D721Med (cell line): Measurements from ENCODE around the gene IP6K3.

ENCODE experiments used
- DNase-seq: peaks from one replicate; pipeline ENCODE4 v3.0.0; 2011; ENCODE audit warnings: low spot score; ENCODE audit not compliant: insufficient read length
- FAIRE-seq: peaks from 2 replicates; lab custom pipeline; 2011; peaks lifted over from hg19 to GRCh38; lab: Jason Lieb, UNC
- TF ChIP-seq, protein P1 (sequence below): IDR thresholded peaks from 2 replicates; pipeline ENCODE4 v1.5.1; 2012; ENCODE audit warnings: mild to moderate bottlenecking, control low read depth; ENCODE audit not compliant: insufficient read depth; ENCODE audit errors: missing control alignments

Gene IP6K3

DNA sequence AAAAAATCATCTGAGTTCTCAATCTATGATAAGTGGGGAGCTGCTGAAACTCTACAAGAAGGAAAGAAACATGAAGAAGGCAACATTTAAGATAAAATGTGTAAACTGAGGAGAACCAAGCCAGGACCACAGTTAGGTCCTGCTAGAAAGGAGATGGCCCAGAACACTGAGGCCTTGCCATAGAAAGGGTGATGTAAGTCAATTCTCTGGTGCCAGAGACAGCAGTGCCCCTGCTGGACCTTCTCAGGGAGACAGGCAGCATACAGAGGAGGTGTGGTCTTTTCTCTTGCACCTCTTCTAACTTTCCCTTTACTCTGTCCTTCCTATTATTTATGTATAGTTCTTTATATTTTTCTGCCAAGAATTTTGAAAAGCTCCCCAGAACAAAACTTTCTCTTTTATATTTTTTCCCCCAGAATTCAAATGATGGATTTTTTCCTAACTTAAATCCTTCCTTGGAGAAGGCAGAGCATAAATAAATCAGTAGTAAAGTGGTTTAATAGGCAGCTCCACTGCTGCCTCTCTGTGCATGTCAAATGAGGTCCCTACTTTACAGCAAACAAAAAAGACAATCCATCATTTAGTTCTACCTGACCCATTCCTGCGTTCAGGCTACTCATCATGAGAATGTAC is 44.2 kb downstream of the IP6K3 start:
- DNase-seq (no peak), FAIRE-seq (no peak)
- TF ChIP-seq, protein P1, sequence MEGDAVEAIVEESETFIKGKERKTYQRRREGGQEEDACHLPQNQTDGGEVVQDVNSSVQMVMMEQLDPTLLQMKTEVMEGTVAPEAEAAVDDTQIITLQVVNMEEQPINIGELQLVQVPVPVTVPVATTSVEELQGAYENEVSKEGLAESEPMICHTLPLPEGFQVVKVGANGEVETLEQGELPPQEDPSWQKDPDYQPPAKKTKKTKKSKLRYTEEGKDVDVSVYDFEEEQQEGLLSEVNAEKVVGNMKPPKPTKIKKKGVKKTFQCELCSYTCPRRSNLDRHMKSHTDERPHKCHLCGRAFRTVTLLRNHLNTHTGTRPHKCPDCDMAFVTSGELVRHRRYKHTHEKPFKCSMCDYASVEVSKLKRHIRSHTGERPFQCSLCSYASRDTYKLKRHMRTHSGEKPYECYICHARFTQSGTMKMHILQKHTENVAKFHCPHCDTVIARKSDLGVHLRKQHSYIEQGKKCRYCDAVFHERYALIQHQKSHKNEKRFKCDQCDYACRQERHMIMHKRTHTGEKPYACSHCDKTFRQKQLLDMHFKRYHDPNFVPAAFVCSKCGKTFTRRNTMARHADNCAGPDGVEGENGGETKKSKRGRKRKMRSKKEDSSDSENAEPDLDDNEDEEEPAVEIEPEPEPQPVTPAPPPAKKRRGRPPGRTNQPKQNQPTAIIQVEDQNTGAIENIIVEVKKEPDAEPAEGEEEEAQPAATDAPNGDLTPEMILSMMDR, result no peak

DNA sequence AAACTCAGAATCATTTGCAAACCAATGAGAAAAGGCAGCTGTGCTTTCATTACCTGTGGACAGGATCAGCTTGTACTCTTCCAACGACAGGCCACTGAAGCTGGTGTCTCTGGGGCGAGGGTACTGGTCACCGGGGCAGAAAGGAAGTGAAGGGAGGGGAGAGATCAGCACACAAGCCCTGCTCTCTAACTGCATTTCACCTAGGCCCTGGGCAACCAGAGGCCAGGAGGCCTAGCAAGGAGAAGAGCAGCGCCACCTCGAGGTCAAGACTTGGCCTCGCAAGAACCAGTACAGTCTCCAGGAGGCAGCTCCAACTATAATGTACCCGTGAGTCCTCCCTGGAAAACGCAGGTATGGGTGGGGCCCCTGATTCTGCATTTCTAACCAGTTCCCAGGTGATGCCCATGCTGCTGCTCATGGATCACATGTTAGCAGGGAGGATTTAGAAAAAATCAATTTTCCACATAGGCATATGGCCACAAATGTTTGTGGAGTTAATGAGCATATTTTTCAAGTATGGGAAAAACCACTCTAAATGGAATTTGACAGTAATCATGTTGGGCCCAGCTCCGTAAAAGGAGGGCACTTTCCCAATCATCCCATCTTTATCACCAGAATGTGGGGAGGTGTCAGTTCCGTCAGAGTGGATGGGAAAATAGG is 46.2 kb downstream of the IP6K3 start:
- TF ChIP-seq, protein P1, result peak; percentile 87
- DNase-seq, result no peak
- FAIRE-seq, result no peak

DNA sequence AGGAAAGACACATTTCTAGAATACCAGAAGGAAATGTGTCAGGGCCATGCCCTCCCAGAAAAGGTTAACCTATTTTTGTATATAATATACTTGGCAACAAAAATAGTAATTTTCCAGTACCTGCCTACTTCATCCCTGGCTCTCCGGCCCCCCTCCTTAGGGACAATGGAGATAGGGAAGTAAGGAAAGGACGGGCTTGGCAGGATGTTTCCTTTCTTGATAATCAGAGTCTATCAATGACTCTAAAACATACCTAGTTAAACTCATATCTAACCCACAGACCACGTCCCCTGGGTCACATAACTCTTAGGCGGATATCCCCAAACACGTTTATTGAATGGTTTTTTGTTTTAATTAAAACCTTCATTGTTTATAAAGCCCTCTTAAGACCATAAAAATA is 47.0 kb downstream of the IP6K3 start:
- TF ChIP-seq, protein P1, result no peak
- DNase-seq (no peak), FAIRE-seq (no peak)

DNA sequence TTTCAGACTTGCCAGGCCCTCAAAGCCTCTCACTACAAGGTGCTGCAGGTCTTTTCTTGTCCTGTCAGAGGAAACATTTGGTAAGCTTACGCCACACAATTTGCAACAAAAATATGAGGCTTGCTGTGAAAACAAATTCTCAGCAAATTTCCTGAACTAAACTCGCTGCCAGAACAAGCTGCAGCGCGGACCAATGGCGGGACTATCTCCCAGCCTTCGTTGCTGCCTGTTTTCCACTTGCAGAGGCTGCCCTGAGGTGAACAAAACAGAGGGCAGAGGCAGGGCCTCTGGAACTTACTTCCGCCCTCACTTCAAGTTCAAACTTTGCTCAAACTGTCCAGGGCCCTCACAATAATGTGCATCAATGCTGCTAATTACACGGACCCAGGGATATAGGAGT is 47.6 kb downstream of the IP6K3 start:
- no peak for DNase-seq
- TF ChIP-seq, protein P1, result no peak
- no peak for FAIRE-seq

DNA sequence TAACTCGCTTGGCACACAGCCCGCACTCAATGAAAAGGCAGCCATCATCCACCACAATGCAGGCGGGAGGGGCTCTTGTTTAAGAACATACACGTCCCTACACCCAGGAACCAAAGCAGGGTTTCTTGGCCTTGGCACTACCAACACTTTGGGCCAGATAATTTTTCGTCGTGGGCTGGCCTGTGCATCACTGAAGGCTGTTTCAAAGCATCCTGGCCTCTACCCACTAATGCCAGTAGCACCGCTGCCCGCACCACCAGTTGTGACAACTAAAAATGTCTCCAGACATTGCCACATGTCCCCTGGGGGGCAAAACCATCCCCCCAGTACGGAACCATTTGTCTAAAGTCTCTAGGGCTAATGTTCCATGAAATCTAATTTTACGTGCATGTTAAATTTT is 48.2 kb downstream of the IP6K3 start:
- DNase-seq, result no peak
- TF ChIP-seq, protein P1, result no peak
- FAIRE-seq, result no peak

DNA sequence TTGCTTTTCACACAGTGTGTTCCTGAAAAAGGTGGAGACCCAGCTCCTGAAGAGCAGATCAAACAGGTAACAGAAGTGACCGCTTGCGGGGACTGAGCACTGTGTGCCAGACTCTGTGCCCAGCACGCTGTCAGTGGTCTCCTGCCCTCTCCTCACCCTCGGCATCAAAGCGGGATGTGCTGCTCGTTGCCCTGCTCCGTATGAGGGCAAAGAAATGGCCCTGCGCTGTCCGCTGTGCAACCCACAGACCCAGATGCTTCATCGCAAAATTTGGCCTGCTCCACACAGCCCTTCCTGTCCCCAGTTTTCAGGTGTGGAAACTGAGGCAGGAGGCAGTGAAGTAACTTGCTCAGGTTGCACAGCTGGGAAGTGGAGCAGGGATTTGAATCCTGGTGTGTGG is 48.9 kb downstream of the IP6K3 start:
- no peak for FAIRE-seq
- DNase-seq, result no peak
- TF ChIP-seq, protein P1, result no peak
